H9 (cell line): ENCODE results near the gene FAM3A. TPM values are rescaled to one million over a fixed set of nuclear protein-coding genes. Genes with fewer than 3 reads are reported as not detected.

Experiments
- DNase-seq: peaks from one replicate; pipeline ENCODE4 v3.0.0-alpha.2; 2017
- H2AFZ ChIP-seq: one replicate; pipeline ENCODE4 v1.6.1; 2013; ENCODE audit warnings: mild to moderate bottlenecking, low read length, control low read depth, moderate library complexity
- H2AK5ac ChIP-seq: 2 replicates; pipeline ENCODE4 v1.6.1; 2013; ENCODE audit warnings: low read length, control low read depth, mixed read lengths; ENCODE audit not compliant: insufficient read length
- H2BK120ac ChIP-seq: one replicate; pipeline ENCODE4 v1.6.1; 2013; ENCODE audit warnings: low read depth, mild to moderate bottlenecking, low read length, control low read depth, inconsistent platforms; ENCODE audit not compliant: poor library complexity, severe bottlenecking
- H2BK12ac ChIP-seq: 2 replicates; pipeline ENCODE4 v1.6.1; 2013; ENCODE audit warnings: low read length, control low read depth, mixed read lengths, low read depth; ENCODE audit not compliant: insufficient read length
- H2BK15ac ChIP-seq: 2 replicates; pipeline ENCODE4 v1.6.1; 2013; ENCODE audit warnings: low read depth, low read length, control low read depth
- H2BK20ac ChIP-seq: one replicate; pipeline ENCODE4 v1.6.1; 2013; ENCODE audit warnings: low read depth, mild to moderate bottlenecking, low read length, control low read depth, inconsistent platforms; ENCODE audit not compliant: poor library complexity, severe bottlenecking
- H2BK5ac ChIP-seq: 2 replicates; pipeline ENCODE4 v1.6.1; 2013; ENCODE audit warnings: low read length, control low read depth, mixed read lengths; ENCODE audit not compliant: insufficient read length
- H3K14ac ChIP-seq: 2 replicates; pipeline ENCODE4 v1.6.1; 2013; ENCODE audit warnings: low read length, control low read depth; ENCODE audit not compliant: insufficient read depth
- H3K18ac ChIP-seq: 2 replicates; pipeline ENCODE4 v1.6.1; 2013; ENCODE audit warnings: low read depth, mild to moderate bottlenecking, mixed read lengths, low read length, control low read depth; ENCODE audit not compliant: insufficient read length
- H3K23ac ChIP-seq: 2 replicates; pipeline ENCODE4 v1.6.1; 2013; ENCODE audit warnings: low read length, control low read depth, mixed read lengths, low read depth; ENCODE audit not compliant: insufficient read length
- H3K23me2 ChIP-seq: 2 replicates; pipeline ENCODE4 v1.6.1; 2013; ENCODE audit warnings: low read depth, mild to moderate bottlenecking, mixed read lengths, low read length, control low read depth; ENCODE audit not compliant: insufficient read length, poor library complexity, severe bottlenecking
- H3K27ac ChIP-seq: 2 replicates; pipeline ENCODE4 v1.5.1; 2013; ENCODE audit warnings: low read length, control low read depth, mixed read lengths, low read depth; ENCODE audit not compliant: insufficient read length
- H3K27me3 ChIP-seq: 2 replicates; pipeline ENCODE4 v1.6.1; 2013; ENCODE audit warnings: low read length, control low read depth, inconsistent platforms; ENCODE audit not compliant: insufficient read depth
- H3K4ac ChIP-seq: 2 replicates; pipeline ENCODE4 v1.6.1; 2013; ENCODE audit warnings: low read depth, mild to moderate bottlenecking, control low read depth, inconsistent platforms, low read length, moderate library complexity
- H3K4me1 ChIP-seq: 2 replicates; pipeline ENCODE4 v1.6.1; 2013; ENCODE audit warnings: low read length, control low read depth, inconsistent platforms; ENCODE audit not compliant: insufficient read depth
- H3K4me2 ChIP-seq: 2 replicates; pipeline ENCODE4 v1.6.1; 2013; ENCODE audit warnings: low read length, control low read depth, mixed read lengths; ENCODE audit not compliant: insufficient read length, insufficient read depth
- H3K56ac ChIP-seq: 2 replicates; pipeline ENCODE4 v1.6.1; 2013; ENCODE audit warnings: low read depth, mild to moderate bottlenecking, mixed read lengths, low read length, control low read depth; ENCODE audit not compliant: insufficient read length
- H3K79me1 ChIP-seq: 2 replicates; pipeline ENCODE4 v1.6.1; 2013; ENCODE audit warnings: low read depth, mild to moderate bottlenecking, moderate library complexity, low read length, control low read depth, inconsistent platforms; ENCODE audit not compliant: insufficient read depth, poor library complexity, severe bottlenecking
- H3K79me2 ChIP-seq: 2 replicates; pipeline ENCODE4 v1.6.1; 2013; ENCODE audit warnings: low read length, control low read depth, inconsistent platforms; ENCODE audit not compliant: insufficient read depth
- H3K9ac ChIP-seq: 2 replicates; pipeline ENCODE4 v1.6.1; 2013; ENCODE audit warnings: low read length, control low read depth, mixed read lengths; ENCODE audit not compliant: insufficient read length; ENCODE audit errors: extremely low read depth
- H3K9me3 ChIP-seq: one replicate; pipeline ENCODE4 v1.6.1; 2013; ENCODE audit warnings: low read depth, low read length, inconsistent platforms; ENCODE audit not compliant: control insufficient read depth
- H3T11ph ChIP-seq: one replicate; pipeline ENCODE4 v1.6.1; 2013; ENCODE audit warnings: mild to moderate bottlenecking, low read length, control low read depth, inconsistent platforms
- H4K20me1 ChIP-seq: one replicate; pipeline ENCODE4 v1.6.1; 2013; ENCODE audit not compliant: control insufficient read depth, insufficient read length, insufficient read depth
- H4K5ac ChIP-seq: 2 replicates; pipeline ENCODE4 v1.6.1; 2013; ENCODE audit warnings: low read depth, mild to moderate bottlenecking, mixed read lengths, low read length, control low read depth; ENCODE audit not compliant: insufficient read length
- H4K8ac ChIP-seq: replicated peaks from 2 replicates; pipeline ENCODE4 v1.6.1; 2013; ENCODE audit warnings: low read length, control low read depth, mixed read lengths, low read depth; ENCODE audit not compliant: insufficient read length
- H4K91ac ChIP-seq: 2 replicates; pipeline ENCODE4 v1.6.1; 2013; ENCODE audit warnings: low read depth, mild to moderate bottlenecking, moderate library complexity, mixed read lengths, low read length, control low read depth; ENCODE audit not compliant: insufficient read length
- H3K27ac Mint-ChIP-seq, 3 experiments: 2 replicates in 2 of 3; 3 replicates in 1 of 3; pipeline ENCODE4 v1.8.0; 2020 to 2021; ENCODE audit warnings: mixed read lengths in 3 of 3, mild to moderate bottlenecking in 1 of 3, moderate library complexity in 1 of 3
- H3K27me3 Mint-ChIP-seq: 2 replicates; pipeline ENCODE4 v1.8.0; 2021; ENCODE audit warnings: low read depth, mild to moderate bottlenecking, moderate library complexity, mixed read lengths
- H3K36me3 Mint-ChIP-seq, 3 experiments: 2 replicates in 2 of 3; 3 replicates in 1 of 3; pipeline ENCODE4 v1.8.0; 2020 to 2021; ENCODE audit warnings: low read depth in 3 of 3, mixed read lengths in 3 of 3; ENCODE audit not compliant: insufficient read depth in 1 of 3
- H3K4me1 Mint-ChIP-seq, 2 experiments: 2 replicates each; pipeline ENCODE4 v1.8.0; 2020; ENCODE audit warnings: mixed read lengths in 2 of 2
- H3K4me3 Mint-ChIP-seq, 2 experiments: 2 replicates in 1 of 2; 3 replicates in 1 of 2; pipeline ENCODE4 v1.8.0; 2020 to 2021; ENCODE audit warnings: mild to moderate bottlenecking in 2 of 2, mixed read lengths in 2 of 2, moderate library complexity in 1 of 2
- H3K9me3 Mint-ChIP-seq, 2 experiments: 2 replicates in 1 of 2; 3 replicates in 1 of 2; pipeline ENCODE4 v1.8.0; 2020; ENCODE audit warnings: mild to moderate bottlenecking in 2 of 2, mixed read lengths in 2 of 2, moderate library complexity in 1 of 2
- CTCF ChIP-seq: fragments of 200-600 bp; sonication (generic); conservative IDR thresholded peaks from 3 replicates; pipeline ENCODE4 v1.8.0; 2021; ENCODE audit warnings: antibody characterized with exemption, mild to moderate bottlenecking
- WGBS: extraction: QIAGEN DNeasy Blood & Tissue Kit; methylation state at CpG from one replicate; pipeline ENCODE4 v1.1.7; 2013; ENCODE audit warnings: missing lambda C conversion rate, low lambda C conversion rate, mixed read lengths; ENCODE audit not compliant: insufficient read length; ENCODE audit errors: extremely low coverage; 5-methylcytosine and 5-hydroxymethylcytosine counted together
- total RNA-seq: library from RNA; stranded (reverse); gene quantifications from 2 replicates; pipeline ENCODE4 v1.2.1, GENCODE V29; 2021

Gene FAM3A
- total RNA-seq, 1 experiment from 2014 or later = 22.8 TPM

- no peaks in the 10 kb centered on the region for H3K4me1 Mint-ChIP-seq
- H4K91ac ChIP-seq = no peak overlapping the region
- H3K56ac ChIP-seq = no peak overlapping the region
- H3K14ac ChIP-seq = no peak overlapping the region
- H2AK5ac ChIP-seq = no peak overlapping the region
- no peak overlapping the region for H4K5ac ChIP-seq
- no peaks in the 10 kb centered on the region for H4K20me1 ChIP-seq
- H3K27me3 ChIP-seq = no peaks in the 10 kb centered on the region
- no peak overlapping the region for H2BK5ac ChIP-seq
- no CpG with 5 or more reads among the region's 3 CpGs for WGBS
- no peaks in the 10 kb centered on the region for H3K79me2 ChIP-seq
- H3K4me2 ChIP-seq = no peak overlapping the region
- no peak overlapping the region for H3K27ac ChIP-seq
- no peak overlapping the region for H4K8ac ChIP-seq
- no peak overlapping the region for H3K4me3 Mint-ChIP-seq
- no peaks in the 10 kb centered on the region for H3K4me1 ChIP-seq
- H2AFZ ChIP-seq = no peak overlapping the region
- H3T11ph ChIP-seq = no peak overlapping the region
- DNase-seq = no peak
- no peak for TF ChIP-seq CTCF
- no peak overlapping the region for H2BK12ac ChIP-seq
- peaks cover 11 to 22% (median 20%) of the 10 kb centered on the region in 3 experiments for H3K36me3 Mint-ChIP-seq
- H3K18ac ChIP-seq = no peak overlapping the region
- no peak overlapping the region for H2BK15ac ChIP-seq
- H3K9me3 ChIP-seq = peaks cover 8% of the 10 kb centered on the region
- no peak overlapping the region for H3K23ac ChIP-seq
- H2BK20ac ChIP-seq = no peak overlapping the region
- no peaks in the 10 kb centered on the region for H3K23me2 ChIP-seq
- peaks cover 2% of the 10 kb centered on the region; the same call in 1 of the 2 replicates for H3K27me3 Mint-ChIP-seq
- H3K27ac Mint-ChIP-seq = no peak overlapping the region
- H3K9me3 Mint-ChIP-seq = peaks cover 56 to 61% of the 10 kb centered on the region in 2 experiments
- no peak overlapping the region for H3K4ac ChIP-seq
- H3K79me1 ChIP-seq = no peaks in the 10 kb centered on the region
- no peak overlapping the region for H2BK120ac ChIP-seq
- no peak overlapping the region for H3K9ac ChIP-seq
Observed at GRCh38 chrX:154502989-154503388, 13.0 kb downstream of the FAM3A start.
